KOPT-K1 (cell line): ENCODE results near the gene JMJD6.
"Not testable (repeated sequence)": the region's sequence is repeated elsewhere in the genome, so short reads cannot be mapped to it uniquely, and the experiment has no call there.

Experiments used
- H3K27ac ChIP-seq: fragments of 200-600 bp; sonication (generic); 2 replicates; pipeline ENCODE4 v1.5.1; 2016; ENCODE audit warnings: antibody characterized with exemption, mild to moderate bottlenecking, low read depth, low read length; ENCODE audit not compliant: poor library complexity, severe bottlenecking
- H3K36me3 ChIP-seq: fragments of 200-600 bp; sonication (generic); 2 replicates; pipeline ENCODE4 v1.5.1; 2017; ENCODE audit warnings: antibody characterized with exemption, mild to moderate bottlenecking, low read length, moderate library complexity; ENCODE audit not compliant: insufficient read depth
- H3K9me3 ChIP-seq: fragments of 200-600 bp; sonication (generic); 2 replicates; pipeline ENCODE4 v1.5.1; 2017; ENCODE audit warnings: antibody characterized with exemption, low read length, mild to moderate bottlenecking; ENCODE audit not compliant: insufficient read depth, poor library complexity, severe bottlenecking

The JMJD6 gene

DNA sequence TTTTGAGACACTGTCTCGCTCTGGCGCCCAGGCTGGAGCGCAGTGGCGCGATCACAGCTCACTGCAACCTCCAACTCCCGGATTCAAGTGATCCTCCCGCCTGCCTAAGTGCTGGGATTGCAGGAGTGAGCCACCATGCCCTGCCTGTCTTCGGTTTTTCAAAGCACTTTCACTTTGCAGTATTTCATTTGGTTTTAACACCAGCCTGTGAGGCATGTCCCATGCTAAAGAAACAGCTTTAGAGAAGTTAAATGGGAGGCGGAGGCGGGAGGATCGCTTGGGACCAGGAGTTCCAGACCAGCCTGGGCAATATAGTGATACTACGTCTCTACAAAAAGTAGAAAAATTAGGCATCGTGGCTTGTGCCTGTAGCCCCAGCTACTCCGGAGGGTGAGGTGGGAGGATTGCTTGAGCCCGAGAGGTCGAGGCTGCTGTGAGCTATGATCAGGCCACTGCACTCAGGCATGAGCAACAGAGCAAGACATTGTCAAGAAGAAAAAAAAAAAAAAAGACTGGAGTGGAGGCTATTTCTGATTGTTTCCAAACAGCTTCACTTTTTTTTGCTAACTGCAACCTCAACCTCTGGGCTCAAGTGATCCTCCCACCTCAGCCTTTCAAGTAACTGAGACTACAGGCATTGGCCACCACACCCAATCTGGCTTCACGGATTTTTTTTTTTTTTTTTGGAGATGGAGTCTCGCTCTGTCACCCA, 1.5 kb upstream of the JMJD6 start:
- Histone ChIP-seq H3K36me3 (peaks cover 61% of the 10 kb centered on the region), H3K27ac (peak overlapping the region; percentile 99), H3K9me3 (no peaks in the 10 kb centered on the region)

DNA sequence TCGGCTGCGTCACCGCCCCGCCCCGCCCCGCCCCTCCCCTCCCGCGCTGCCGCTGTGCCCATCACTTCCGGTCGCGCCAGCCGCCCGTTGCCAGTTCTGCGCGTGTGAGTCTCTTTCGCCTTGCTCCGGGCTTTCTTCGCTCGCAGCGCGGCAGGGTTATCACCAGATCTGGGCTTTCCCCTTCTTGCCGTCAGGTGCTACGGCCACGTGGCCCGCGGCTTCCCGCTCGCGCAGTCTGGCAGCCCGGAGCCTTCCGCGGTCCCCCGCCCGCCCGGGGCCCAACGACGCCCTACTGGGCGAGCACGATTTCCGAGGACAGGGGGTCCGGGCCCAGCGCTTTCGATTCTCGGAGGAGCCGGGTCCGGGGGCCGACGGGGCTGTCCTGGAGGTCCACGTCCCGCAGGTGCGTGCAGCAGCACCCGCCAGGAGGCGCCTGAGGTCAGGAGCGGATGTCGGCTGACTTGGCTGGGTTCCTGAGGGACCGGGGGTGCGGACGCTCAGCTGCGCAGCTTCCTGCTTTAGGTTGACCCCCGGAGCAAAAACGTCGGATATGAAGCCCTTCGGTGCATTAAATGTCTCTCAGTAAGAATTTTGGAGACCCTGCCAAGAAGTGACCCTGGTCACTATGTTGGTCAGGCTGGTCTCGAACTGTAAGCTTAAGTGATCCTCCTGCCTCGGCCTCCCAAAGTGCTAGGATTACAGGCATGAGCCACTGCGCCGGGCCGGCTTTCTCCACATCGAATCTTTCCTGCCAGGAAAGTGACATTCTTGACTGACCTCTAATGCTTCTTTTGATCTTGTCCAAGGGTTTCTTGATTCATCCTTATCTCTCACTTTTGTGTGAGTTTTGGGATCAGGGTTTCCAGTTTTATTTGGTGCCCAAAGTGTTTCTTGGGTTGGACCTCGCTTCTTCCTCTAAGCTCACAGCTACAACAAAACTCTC, 641 bp upstream of the JMJD6 start, which contains the start of gene METTL23:
METTL23 (plus strand) TSS at position 64 of the 943 bp plus-strand sequence. CDS start 2,872 bp downstream, outside the sequence.
- H3K27ac ChIP-seq = peak within 1 kb of the TSS; percentile 99
- peaks cover 61% of the 10 kb centered on the region for H3K36me3 ChIP-seq
- no peaks in the 10 kb centered on the region for H3K9me3 ChIP-seq

DNA sequence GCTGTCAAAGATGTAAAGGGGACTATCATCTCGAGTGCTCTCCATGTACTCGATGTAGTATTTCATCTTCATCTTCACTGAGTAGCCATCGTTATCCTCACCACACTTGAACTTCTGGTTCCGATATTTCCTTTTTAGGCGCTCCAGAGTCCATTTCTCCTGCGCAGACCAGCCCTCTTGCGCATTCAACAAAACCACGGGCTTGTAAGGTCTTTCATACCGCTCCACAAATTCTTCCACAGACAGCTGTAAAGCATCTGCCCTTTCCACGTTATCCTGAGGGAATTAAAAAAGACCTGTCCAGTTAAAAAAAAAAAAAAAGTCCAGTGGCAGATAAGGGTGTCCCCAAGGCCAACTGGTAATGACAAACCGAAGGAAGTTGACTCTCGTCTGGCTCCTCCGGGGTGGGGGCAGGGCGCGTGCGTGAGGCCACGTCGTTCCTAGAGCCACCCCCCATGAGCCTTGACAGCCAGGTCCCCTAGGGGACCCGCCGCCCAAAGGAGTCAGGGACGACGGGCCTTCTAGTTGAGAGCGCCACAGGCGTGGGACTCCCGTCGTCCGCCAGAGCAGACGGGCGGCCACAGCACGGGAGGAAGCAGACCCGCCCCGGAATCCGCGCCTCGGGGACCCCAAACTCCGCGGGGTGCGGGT, 701 bp downstream of the JMJD6 start:
- Histone ChIP-seq H3K36me3 (peaks cover 64% of the 10 kb centered on the region), H3K27ac (peak overlapping the region; percentile 99), H3K9me3 (no peaks in the 10 kb centered on the region)

DNA sequence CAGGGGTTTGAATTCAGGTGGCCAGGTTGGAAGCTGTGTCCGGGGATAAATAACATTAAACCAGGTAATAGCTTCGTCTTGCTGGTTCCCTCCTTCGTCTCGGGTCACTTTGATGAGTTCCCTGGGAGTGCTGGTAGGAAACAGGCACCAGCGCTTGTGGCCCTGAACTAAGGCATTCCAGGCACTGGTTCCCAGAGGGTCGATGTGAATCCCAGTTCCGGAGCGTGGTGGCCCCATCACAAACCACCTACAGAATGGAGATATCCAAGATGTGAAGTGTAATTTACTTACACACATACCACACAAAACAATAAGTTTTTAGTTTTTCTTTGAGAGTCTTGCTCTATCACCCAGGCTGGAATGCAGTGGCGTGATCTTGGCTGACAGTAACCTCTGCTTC, 2.6 kb downstream of the JMJD6 start:
- H3K9me3 ChIP-seq = no peaks in the 10 kb centered on the region
- H3K36me3 ChIP-seq = peaks cover 67% of the 10 kb centered on the region
- H3K27ac ChIP-seq = no peak overlapping the region

DNA sequence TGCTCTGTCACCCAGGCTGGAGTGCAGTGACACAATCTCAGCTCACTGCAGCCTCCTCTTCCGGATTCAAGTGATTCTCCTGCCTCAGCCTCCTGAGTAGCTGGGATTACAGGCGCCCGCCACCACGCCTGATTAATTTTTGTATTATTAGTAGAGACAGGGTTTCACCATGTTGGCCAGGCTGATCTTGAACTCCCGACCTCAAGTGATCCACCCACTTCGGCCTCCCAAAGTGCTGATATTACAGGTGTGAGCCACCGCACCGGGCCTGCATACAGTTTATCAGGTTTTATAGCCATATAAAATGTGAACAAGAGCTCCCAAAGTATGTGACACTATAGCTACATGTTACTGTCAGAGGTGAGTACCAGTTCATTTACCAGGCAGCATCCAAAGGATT, 3.4 kb downstream of the JMJD6 start:
- peaks cover 75% of the 10 kb centered on the region for H3K36me3 ChIP-seq
- H3K27ac ChIP-seq, H3K9me3 ChIP-seq: not testable (repeated sequence)

DNA sequence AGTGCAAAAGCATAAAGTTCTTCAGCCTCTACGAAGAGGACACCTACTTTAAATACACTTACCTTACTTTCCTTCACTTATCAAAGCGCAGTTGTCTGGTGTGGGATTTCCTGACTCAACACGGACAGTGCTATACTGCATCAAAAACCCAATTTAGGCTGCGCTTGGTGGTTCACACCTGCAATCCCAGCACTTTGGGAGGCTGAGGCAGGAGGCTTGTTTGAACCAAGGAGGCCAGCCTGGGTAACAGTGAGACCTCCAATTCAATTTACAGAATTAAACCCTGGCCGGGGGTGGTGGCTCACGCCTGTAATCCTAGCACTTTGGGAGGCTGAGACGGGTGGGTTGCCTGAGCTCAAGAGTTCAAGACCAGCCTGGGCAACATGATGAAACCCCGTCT, 4.1 kb downstream of the JMJD6 start:
- H3K9me3 ChIP-seq = no peaks in the 10 kb centered on the region
- H3K36me3 ChIP-seq = peaks cover 82% of the 10 kb centered on the region
- H3K27ac ChIP-seq = no peak overlapping the region

DNA sequence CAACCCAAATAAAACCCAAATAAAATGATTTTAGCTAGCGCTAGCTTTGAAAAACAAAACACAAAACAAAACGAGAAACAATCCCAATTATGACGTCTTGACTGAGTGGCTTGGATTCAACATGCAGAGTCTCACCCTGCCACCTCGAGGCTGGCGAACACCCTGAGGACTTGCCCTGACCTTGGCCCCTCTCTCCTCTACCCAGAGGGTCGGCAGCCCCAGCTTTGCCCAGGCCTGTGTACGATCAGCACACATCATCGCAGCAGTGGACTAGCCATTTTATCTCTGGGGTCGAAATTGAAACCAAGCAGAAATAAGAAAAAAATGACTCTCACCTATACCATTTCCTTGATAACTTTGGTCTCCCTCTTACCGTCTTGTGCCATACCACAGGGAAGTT, 4.9 kb downstream of the JMJD6 start:
- Histone ChIP-seq H3K9me3 (no peaks in the 10 kb centered on the region), H3K27ac (no peak overlapping the region), H3K36me3 (peaks cover 90% of the 10 kb centered on the region)

DNA sequence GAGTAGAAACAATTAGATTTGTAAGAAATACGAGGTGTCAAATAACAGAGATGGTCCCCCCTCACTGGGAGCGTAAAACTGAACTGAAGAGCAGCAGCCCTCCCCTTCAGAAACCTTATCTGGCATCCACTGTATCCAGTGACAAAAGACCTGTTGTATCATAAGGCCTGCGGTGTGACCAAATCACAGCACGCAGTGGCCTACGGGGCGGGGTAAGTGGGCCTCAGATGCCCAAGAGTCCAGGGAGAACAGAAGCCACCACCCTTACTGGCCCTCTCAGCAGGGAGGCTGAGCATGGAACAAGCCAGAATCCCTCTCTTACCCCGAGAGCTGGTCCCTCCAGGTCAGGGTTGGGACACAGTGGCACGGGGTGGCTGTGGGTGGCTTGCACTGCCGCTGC, 5.5 kb downstream of the JMJD6 start:
- Histone ChIP-seq H3K27ac (no peak overlapping the region), H3K9me3 (no peaks in the 10 kb centered on the region), H3K36me3 (peaks cover 95% of the 10 kb centered on the region)

DNA sequence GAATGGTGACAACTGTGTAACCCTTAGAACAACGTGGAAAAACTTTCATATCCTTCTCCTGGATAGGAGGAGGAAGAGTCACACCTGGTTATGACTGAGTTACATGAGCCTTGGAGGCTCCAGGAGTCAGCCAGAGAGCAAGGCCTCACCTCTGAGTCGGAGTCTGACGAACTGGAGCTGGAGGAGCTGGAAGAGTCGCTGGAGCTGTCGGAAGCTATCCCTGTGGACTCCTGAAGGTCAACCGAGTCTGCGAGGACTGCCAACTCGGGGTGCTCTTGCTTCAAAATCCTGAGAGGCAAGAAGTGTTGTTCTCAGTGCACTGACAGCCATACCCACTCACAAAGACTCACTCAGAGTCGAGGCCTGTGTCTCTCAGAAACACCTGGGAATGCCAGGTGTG, 6.2 kb downstream of the JMJD6 start:
- no peaks in the 10 kb centered on the region for H3K9me3 ChIP-seq
- H3K36me3 ChIP-seq = peaks cover 100% of the 10 kb centered on the region
- H3K27ac ChIP-seq = no peak overlapping the region

DNA sequence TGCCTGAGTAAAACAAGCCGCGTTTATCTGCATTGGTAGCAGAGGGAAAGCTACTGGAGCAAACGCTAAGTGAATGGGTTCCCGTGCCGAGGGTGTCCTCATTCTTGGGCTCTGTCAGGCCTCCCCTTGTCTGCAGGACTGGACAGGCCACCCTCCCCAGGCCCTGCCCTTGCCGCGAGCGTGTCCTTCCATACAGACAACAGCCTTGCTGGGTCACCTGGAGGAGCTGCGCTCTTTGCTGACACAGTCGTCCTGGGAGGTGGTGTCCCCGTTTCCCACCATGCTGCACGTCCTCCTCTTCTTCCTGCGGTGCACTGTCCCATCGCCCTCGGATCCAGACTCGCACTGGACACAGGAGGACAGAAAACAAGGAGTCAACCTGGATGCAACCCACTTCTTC, 7.9 kb downstream of the JMJD6 start:
- H3K27ac ChIP-seq = no peak overlapping the region
- no peaks in the 10 kb centered on the region for H3K9me3 ChIP-seq
- peaks cover 97% of the 10 kb centered on the region for H3K36me3 ChIP-seq

DNA sequence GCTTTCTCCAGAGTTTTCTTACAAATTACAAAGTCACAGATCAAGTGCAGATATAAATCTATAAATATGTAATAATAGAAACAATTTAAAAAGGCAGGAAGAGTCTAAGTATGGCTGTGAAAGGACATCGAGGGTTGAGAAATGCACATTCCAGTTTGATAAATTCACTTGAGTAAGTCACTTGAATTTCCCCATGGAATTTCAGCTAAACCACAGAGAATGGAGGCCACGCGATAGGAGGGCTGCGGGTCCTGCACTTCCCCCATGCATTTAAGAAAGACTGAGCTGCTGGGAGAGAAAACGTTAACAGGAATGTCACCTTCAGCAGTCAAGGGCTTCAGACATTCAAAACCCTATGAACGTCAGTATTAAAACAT, 9.6 kb downstream of the JMJD6 start:
- Histone ChIP-seq H3K36me3 (peaks cover 91% of the 10 kb centered on the region), H3K27ac (peak overlapping the region; percentile 68), H3K9me3 (no peaks in the 10 kb centered on the region)

DNA sequence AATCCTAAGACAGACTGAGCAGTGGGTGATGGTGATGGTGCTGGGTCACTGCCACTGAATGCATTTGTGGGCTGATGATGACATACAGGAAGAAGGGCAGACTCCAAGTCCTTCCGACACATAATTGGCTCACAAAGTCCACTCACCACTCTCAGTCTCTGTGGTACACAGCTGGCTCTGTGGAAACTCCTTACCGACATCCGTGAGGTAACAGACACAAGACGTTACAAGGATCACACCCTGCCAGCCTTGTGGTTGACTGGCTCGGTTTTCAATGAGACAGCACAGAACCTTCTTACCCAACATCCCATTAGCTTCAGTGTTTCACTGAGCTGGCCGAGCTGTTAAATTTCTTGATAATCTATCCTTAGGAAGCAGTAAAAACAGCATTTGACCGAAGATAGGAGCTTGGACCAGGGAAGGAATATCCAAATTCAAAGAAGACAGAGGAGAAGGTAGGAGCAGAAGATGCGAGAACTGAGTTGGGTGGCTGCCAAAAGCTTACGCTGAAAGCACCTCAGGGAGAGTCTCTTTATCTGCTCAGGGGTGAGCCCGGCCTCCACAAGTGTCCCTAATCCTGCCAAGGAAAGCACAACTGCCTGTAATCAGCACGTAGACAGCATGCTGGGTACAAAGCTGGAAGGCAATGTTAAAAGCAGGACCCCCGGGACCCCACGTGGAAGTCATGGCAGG, 10.1 kb downstream of the JMJD6 start:
- Histone ChIP-seq H3K36me3 (peaks cover 86% of the 10 kb centered on the region), H3K9me3 (no peaks in the 10 kb centered on the region), H3K27ac (peak overlapping the region; percentile 68)

DNA sequence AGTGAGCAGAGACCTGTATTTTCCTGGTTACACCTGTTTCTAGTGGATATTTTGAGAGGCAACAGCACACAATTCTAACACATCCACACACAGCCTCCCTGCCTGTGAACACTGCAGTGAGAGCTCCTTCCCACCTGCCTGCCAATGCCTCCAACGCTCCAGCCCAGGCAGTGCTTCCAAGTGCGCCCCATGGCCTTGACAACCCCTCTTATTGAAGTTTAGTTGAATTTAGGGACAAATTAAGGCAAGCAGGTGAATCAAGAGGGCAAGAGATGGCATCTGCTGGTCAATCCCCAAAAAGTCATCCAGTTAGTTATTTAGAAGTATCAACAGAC, 10.9 kb downstream of the JMJD6 start:
- H3K9me3 ChIP-seq = no peaks in the 10 kb centered on the region
- peak overlapping the region; percentile 68 for H3K27ac ChIP-seq
- peaks cover 77% of the 10 kb centered on the region for H3K36me3 ChIP-seq

DNA sequence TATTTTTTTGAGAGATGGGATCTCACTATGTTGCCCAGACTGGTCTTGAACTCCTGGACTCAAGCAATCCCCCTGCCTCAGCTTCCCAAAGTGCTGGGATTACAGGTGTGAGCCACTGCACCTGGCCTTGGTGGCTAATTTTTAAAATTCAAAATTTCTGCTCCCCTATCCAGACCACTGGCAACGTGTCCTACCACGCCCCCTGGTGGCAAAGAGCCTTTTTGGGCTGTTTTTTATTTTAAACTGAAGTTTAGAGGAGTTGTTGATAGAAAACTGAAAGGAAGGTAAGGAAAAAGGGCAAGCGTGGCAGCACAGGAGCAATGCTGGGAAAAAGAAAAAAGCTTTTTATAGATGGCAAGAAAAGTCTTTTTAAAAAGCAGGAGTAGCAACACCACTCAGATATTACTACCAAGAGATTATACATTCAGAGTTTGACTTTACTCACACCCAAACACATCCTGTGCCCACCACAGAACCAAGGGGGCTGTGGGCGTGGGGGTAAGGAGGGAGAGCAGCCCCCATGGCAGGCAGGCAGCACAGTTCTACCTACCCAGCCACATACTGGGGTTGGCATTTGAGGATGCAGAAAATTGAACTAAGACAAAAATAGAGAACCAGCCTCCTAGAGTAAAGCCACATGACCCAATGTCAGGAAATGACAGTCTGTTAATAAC, 11.4 kb downstream of the JMJD6 start:
- Histone ChIP-seq H3K27ac (peak overlapping the region; percentile 68), H3K36me3 (peaks cover 72% of the 10 kb centered on the region), H3K9me3 (no peaks in the 10 kb centered on the region)
